Right lobe of liver (tissue), 4 donors: ENCODE measurements around the gene ALDH18A1.

Source experiments
- CTCF ChIP-seq, 4 donors: fragments of 200-600 bp in 3 of 4; fragments of 450-650 bp in 1 of 4; IDR thresholded peaks; one replicate each; pipeline versions ENCODE4 v1.5.1 to v1.8.0; 2016 to 2022; ENCODE audit warnings: antibody characterized with exemption in 4 of 4, mild to moderate bottlenecking in 2 of 4
- POLR2A ChIP-seq: fragments of 450-650 bp; IDR thresholded peaks from one replicate; pipeline ENCODE4 v1.6.1; 2017; ENCODE audit warnings: antibody characterized with exemption, mild to moderate bottlenecking
- donor health status: DM: no; HTN: no; CAD: no.
- donor health status: DM: no; HTN: no; CAD: no.
- donor health status: DM: no; HTN: yes; CAD: no.

GRCh38 chr10:95559896-95560277, 96.6 kb downstream of the ALDH18A1 start:
- no peak for TF ChIP-seq CTCF (IDR thresholded peaks at IDR 0.05)
- TF ChIP-seq POLR2A, result no peak
